SH-SY5Y (cell line): ENCODE measurements around the gene MED27.

ENCODE experiments used
- GATA2 ChIP-seq: IDR thresholded peaks from 2 replicates; pipeline ENCODE4 v1.6.1; 2011; ENCODE audit warnings: mild to moderate bottlenecking, low read depth, low read length
- GATA3 ChIP-seq: IDR thresholded peaks from 2 replicates; pipeline ENCODE4 v1.6.1; 2011; ENCODE audit warnings: low read depth, mild to moderate bottlenecking, low read length, moderate library complexity

MED27 gene, protein sequence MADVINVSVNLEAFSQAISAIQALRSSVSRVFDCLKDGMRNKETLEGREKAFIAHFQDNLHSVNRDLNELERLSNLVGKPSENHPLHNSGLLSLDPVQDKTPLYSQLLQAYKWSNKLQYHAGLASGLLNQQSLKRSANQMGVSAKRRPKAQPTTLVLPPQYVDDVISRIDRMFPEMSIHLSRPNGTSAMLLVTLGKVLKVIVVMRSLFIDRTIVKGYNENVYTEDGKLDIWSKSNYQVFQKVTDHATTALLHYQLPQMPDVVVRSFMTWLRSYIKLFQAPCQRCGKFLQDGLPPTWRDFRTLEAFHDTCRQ

DNA sequence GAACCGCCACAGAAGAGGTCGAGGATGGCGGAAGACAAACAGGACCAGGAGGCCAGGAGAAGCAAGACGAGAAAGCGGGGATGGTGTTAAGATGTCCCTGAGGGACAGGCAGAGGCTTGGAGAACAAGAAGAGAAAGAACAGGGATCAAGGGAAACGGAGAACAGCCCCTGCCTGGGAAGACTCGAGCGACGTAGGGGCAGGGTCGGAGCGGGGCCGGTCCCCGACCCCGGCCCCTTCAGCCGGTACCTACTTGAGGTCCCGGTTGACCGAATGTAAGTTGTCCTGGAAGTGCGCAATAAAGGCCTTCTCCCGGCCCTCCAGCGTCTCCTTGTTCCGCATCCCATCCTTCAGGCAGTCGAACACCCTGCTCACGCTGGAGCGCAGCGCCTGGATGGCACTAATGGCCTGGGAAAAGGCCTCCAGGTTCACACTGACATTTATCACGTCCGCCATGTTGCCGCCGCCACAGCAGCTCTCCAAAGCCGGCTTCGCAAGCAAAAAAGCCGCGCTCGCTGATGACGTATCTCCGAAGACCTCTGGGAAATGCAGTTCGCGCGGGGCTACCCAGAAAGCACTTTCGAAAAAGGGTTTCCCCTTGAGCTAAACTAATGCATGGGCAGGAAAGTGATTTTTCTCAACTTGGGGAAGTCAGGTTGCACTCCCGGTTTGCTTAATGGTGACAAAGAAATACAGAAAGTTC is at the start of gene MED27:
TSS of gene MED27 (minus strand) at position 477 of the 701 bp plus-strand sequence. CDS start at position 454, 23 bp downstream.
- TF ChIP-seq GATA2 (no peak), GATA3 (no peak)

DNA sequence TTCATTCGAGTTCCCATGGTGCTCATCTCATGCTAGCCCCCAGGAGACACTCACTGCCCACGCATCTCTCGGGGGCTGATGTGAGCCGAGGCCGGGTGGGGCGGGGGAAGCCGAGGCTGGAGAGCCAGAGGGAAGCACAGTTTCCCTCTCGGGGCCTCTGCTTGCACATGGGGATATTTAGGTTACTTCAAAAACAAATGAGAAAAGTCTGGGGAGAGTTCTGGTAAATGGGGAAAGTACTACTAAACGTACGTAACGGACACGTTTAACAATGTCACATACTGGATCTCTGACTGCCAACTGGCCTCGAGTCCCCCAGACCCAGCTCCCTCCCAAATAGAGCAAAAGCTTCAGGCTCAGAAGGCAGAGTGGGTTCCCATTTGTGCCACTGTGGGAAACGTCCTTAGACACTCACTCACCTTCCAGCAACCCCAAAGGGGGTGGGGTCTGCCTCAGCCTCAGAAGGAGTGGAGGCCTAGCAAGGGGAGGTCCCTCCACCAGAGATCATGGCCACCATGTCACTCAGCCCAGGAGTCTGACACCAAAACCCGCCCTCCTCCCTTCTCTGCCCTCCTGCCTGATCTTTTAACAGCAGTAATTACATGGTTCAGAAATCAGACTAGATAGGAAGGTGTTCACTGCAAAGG is 48.3 kb upstream of the MED27 start:
- TF ChIP-seq GATA3 (no peak), GATA2 (no peak)

DNA sequence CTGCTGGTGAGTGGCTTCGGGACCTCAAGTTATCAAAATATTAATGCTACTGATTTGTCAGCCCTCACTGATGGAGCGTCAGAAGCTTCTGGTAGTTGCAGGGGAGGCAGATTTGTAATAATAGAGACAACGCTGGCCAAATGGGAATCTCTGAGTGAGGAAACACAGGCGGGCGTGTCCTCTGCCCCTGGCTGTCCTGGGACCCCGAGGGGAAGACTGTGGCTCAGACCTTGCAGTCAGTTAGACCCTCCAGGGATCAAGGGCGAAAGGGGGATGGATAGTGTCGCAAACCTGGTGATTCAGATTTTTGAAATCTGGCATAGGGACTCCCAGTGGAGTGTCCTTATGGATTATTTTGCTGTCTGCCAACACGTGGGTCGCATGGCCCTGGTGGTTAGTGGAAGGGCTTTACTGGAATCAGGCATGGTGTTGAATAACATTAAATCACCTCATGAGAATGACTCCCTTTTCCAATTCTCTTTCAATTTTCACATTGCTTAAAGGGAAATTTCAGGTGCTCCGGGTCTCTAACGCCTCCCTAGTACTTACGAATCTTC is 47.1 kb upstream of the MED27 start:
- TF ChIP-seq GATA2 (no peak), GATA3 (no peak)

DNA sequence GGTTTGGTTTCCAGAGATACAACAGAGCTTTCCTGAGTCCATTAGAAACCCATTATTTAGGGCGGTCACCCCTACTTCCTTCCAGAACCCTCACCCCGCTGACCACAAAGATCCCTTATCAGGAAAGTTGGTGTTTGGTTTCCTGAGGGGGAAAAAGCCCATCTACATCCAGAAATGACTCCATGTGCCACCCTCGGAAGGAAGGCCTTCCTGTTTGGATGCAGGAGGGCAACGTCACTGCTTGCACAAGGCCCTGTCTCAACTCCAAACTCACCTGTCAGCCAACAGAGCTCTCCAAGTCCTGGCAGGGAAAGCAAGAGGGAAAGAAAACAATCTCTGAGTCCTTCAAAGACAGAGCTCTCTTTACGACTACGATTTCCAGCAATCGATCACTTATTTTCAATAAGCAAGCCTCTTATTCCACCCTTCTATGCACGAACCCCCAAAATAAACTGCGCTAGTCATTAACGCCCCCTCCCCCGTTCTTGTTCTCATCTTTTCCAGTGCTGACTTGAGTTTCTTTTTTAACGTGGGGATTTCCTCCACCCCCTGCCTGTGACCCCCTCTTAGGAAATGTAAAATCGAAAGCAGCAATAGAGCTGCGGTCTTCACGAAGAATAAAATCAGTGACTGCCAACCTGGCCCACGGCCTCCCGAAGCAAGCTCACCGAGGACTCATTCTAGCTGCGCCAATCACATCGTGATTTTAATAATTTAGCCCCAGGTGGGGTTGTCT is 46.4 kb upstream of the MED27 start:
- TF ChIP-seq GATA3 = no peak
- no peak for TF ChIP-seq GATA2

DNA sequence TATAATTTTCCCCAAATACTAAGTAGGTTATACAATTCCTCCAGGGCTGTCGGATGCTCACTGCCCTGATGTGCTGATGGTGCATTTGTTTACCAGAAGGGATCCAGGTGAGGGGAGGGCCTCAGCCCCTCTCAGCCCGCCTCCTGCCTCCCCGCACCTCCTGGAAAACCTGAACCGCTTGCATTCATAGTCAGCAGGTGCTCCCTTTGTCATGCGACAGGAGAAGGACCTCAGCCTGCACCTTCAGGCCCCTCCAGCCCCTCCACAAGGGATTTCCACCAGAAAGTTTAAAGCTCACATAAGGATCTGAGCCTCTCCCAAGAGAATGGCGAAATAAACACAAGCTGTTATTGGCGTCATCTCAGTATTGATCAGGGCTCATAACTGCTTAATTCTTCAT is 45.7 kb upstream of the MED27 start:
- no peak for TF ChIP-seq GATA3
- TF ChIP-seq GATA2 = no peak

DNA sequence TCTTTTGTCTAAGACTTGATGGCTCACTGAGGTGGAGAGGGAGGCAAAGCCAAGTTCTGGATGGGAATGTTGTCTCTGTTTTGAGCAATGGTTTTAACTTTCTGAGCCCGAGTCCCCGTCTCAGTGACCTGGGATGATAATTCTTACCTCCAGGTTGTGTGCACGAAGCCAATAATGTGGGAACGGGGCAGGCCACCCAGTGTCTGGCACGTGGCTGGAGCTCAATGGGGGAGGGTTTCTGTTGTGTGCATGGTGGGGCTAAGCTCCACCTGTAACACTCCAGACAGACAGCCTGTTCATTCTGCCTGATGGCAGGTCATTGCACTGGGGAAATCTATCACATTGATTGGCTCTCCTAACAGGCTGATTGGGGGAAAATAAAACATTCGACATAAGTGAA is 45.1 kb upstream of the MED27 start:
- no peak for TF ChIP-seq GATA2
- TF ChIP-seq GATA3 = no peak

DNA sequence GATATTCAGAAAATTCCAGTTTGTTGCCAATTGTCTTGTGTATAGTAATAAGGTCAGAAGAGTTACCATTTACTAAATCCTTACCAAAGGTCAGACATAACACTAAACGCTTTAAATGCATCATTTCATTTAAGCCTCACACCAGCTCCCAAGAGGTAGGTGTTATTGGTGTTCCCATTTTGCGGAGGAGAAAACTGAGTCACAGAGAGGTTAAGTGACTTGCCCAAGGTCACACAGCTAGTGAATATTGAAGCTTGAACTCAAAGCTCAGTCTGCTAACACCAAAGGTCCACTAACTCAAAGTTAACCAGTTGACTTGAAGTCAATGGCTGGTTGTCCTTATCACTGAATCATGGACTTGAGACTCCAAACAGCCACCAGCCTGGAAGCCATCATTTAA is 41.4 kb upstream of the MED27 start:
- no peak for TF ChIP-seq GATA2
- no peak for TF ChIP-seq GATA3

DNA sequence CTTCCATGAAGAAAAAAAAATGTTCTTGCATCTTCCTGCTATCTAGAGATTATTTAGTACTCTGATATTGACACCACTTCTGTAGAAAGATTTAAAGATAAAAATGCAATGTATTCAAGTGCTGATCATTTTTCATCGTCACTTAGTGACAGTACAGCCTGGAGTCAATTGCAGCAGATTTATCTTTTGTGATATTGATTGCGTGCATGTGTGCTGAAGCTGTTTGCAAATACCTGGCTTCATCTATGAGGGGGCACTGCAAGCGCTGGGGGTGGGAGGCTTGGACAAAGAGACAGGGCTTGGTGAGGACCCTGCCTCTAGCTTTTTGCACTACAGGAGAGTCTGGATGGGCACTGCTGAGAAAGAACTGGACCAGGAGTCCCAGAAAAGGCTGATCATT is 38.0 kb upstream of the MED27 start:
- TF ChIP-seq GATA2 (no peak), GATA3 (0 out of 2 replicates have a peak, but pooled peaks have one; percentile 26)

DNA sequence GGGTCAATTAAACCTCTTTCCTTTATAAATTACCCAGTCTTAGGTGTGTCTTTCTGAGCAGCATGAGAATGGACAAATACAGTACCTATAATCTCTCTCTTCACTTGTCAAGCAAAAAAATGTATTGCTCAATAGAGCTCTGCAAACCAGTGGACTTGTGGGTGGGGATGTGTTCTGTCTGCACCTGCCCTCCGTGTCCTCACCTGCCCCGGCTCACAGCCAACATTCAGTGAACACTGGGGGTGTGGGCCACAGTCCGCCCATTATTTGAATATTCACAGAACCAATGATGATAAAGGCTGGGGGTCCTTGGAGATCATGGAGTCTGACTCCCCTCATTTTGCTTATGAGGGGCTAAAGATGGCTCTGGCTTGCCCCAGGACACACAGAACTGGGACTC is 36.9 kb upstream of the MED27 start:
- TF ChIP-seq GATA2 = no peak
- no peak for TF ChIP-seq GATA3

DNA sequence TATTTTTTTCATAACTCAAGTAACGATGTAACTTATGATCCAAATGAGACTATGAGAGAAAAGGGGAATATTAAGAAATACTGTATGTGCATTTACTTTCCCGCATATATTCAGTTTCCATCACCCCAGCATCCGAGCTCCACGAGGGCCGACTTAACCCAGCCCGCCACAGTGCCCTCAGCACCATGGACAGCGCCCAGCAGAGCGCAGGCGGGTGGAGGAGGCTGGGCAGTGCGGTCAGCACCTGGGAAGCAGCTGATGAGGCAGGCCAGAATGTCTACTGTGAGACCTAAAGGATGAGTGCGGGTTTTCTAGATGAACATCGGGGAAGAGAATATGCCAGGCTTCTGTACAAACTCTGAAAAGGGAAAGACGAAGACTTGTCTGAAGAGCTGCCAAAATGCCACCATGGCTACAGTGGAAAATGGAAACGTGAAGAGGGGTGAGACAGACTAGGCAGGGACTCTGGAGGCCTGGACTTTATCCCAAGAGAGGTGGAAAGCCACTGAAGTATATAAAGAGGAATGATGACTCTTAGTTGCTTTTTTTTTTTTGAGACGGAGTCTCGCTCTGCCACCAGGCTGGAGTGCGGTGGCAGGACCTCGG is 34.5 kb upstream of the MED27 start:
- TF ChIP-seq GATA2 (no peak), GATA3 (no peak)

DNA sequence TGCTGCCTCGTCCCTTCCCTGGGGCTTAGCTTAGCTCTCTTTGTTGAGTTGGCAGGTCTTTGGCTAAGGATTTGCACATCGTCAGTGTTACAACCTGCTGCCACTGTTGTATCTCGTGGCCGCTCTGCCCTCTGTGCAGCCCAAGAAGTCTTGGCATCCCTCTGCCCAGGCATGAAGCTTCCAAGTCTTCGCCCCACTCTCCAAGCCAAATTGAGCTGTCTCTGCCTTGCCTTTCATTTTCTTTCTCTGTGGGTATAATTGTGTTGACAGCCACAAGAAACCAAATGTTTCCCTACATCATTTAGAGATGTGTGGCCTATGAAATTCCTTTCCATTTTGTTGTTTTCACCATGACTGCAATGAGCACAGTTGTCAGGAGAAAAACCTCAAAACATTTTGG is 29.6 kb upstream of the MED27 start:
- TF ChIP-seq GATA2 = no peak
- no peak for TF ChIP-seq GATA3

DNA sequence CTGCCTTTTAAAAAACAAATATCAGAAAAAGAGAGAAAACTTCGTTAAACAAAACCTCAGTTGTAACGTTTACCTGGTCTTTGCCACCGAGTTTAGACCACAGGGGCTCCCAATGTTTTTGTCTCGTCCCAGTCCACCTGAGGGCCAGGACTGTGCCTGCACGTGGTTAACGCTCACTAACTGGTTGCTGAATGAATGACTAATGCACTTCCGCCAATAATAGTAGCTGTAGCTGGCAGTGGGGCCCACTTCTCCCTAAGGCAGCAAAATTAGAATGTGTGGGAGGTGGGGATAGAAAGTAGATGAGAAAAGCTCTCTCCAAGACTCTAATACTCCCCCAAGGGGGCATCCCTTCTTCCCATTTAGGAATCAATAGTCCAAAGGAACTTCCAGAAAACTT is 29.1 kb upstream of the MED27 start:
- no peak for TF ChIP-seq GATA3
- TF ChIP-seq GATA2 = no peak

DNA sequence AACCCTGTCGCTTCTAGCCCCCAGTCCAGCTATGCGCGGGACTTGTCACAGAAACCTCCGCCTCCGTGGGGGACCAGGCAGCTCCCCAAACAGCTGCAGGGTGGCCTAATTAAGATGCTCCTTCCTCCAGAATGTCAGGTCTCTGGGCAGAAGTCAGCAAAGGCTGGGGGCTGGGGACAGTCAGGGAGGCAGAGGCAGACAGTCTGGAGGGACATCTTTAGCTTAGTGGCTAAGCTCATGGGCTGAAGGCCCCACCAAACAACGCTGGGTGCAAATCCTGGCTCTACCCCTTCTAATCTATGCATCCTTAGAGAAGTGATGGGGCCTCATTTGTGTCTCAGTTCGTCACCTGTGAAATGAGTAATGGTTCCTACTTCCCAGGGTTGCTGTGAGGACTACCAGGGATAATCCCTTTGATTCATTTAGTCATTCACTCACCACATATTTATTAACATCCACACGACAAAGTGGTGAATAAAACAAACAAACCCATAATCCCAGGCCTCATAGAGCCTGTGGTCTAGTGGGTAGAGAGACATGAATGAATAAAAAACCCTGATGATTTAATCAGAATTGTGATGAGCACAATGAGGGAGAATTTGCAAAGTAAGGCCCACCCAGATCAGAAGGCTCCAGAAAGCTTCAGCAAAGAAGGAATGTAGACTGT is 20.2 kb upstream of the MED27 start:
- TF ChIP-seq GATA2 (no peak), GATA3 (no peak)
